ENCODE measurements around the gene NSUN7. TPM values are rescaled to one million over a fixed set of nuclear protein-coding genes. Genes with fewer than 3 reads are reported as not detected.

The NSUN7 gene
- total RNA-seq, 1 experiment from 2014 or later = 19.6 TPM

GRCh38 chr4:40850496-40850895 is 100.7 kb downstream of the NSUN7 start:
- no peaks in the 10 kb centered on the region for H3K27me3 Mint-ChIP-seq (ENCODE audit: insufficient read depth, unreplicated experiment)
- intact Hi-C loops (cut with micrococcal nuclease; ENCODE audit: unreplicated experiment) = no loop called here
- no peak overlapping the region for H3K4me3 Mint-ChIP-seq (ENCODE audit: unreplicated experiment)
- no peaks in the 10 kb centered on the region for H3K27me3 ChIP-seq (replicated peaks; ENCODE audit: control insufficient read depth, insufficient read depth, low read length)
- H3K4me1 Mint-ChIP-seq (ENCODE audit: low read depth, unreplicated experiment) = no peaks in the 10 kb centered on the region
- H3K9me3 Mint-ChIP-seq (ENCODE audit: unreplicated experiment) = no peaks in the 10 kb centered on the region
- ChIA-PET POLR2A (no interaction called here), CTCF (no interaction called here)
- no peak overlapping the region for H3K4me3 ChIP-seq (ENCODE audit: low read depth, low read length)
- DNase-seq = no peak
- H3K27ac Mint-ChIP-seq (ENCODE audit: unreplicated experiment) = no peak overlapping the region
- no peaks in the 10 kb centered on the region for H3K4me1 ChIP-seq
- peaks cover 21% of the 10 kb centered on the region for H3K36me3 Mint-ChIP-seq (ENCODE audit: insufficient read depth, unreplicated experiment)
- no peaks in the 10 kb centered on the region for H3K36me3 ChIP-seq (ENCODE audit: control insufficient read depth, insufficient read depth, low read length)
- no peaks in the 10 kb centered on the region for H3K9me3 ChIP-seq
- BruUV-seq (replicated peaks) = no TSS peak
- TF ChIP-seq, protein P1, sequence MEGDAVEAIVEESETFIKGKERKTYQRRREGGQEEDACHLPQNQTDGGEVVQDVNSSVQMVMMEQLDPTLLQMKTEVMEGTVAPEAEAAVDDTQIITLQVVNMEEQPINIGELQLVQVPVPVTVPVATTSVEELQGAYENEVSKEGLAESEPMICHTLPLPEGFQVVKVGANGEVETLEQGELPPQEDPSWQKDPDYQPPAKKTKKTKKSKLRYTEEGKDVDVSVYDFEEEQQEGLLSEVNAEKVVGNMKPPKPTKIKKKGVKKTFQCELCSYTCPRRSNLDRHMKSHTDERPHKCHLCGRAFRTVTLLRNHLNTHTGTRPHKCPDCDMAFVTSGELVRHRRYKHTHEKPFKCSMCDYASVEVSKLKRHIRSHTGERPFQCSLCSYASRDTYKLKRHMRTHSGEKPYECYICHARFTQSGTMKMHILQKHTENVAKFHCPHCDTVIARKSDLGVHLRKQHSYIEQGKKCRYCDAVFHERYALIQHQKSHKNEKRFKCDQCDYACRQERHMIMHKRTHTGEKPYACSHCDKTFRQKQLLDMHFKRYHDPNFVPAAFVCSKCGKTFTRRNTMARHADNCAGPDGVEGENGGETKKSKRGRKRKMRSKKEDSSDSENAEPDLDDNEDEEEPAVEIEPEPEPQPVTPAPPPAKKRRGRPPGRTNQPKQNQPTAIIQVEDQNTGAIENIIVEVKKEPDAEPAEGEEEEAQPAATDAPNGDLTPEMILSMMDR (IDR thresholded peaks at IDR 0.05; ENCODE audit: insufficient read depth in 1 of 2, low read depth in 1 of 2, low read length in 1 of 2, severe bottlenecking in 1 of 2, unreplicated experiment in 1 of 2) = no peak

DNA sequence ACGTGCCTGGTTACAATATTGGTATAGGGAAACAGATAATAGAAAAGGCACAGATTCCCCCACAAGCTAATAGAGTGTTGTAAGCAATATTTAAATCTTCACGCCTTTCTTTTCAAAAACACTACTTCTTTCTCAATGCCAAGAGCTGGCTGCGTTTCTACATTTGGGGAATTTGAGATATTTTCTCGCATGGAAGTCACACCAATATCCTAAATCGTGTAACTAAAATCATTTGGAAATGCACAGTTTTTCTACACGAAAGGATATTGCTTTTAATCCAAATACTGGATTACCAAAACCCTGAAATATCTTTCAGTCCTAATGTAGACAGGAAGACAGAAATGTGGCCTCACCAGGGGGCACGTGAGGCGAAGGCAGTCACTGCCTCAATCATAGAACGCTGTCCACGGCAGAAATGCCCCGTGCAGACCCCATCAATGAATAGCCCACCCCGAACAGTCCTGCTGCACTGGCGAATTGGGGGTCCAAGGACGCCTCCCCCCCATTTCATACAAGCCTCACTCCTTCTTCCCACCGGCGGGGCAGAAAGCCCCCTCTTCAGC is 106.6 kb downstream of the NSUN7 start:
- no TSS peak for BruUV-seq (replicated peaks)
- POLR2A ChIA-PET = no interaction called here
- Histone ChIP-seq H3K9me3 (no peaks in the 10 kb centered on the region), H3K36me3 (ENCODE audit: control insufficient read depth, insufficient read depth, low read length) (no peaks in the 10 kb centered on the region), H3K27me3 (replicated peaks; ENCODE audit: control insufficient read depth, insufficient read depth, low read length) (no peaks in the 10 kb centered on the region), H3K4me3 (ENCODE audit: low read depth, low read length) (no peak overlapping the region), H3K4me1 (no peaks in the 10 kb centered on the region)
- Mint-ChIP-seq H3K4me1 (ENCODE audit: low read depth, unreplicated experiment) (no peaks in the 10 kb centered on the region), H3K36me3 (ENCODE audit: insufficient read depth, unreplicated experiment) (peaks cover 30% of the 10 kb centered on the region), H3K4me3 (ENCODE audit: unreplicated experiment) (no peak overlapping the region), H3K27ac (ENCODE audit: unreplicated experiment) (no peak overlapping the region), H3K27me3 (ENCODE audit: insufficient read depth, unreplicated experiment) (no peaks in the 10 kb centered on the region), H3K9me3 (ENCODE audit: unreplicated experiment) (no peaks in the 10 kb centered on the region)
- intact Hi-C loops (cut with micrococcal nuclease; ENCODE audit: unreplicated experiment) = no loop called here
- DNase-seq = no peak
- TF ChIP-seq, protein P1 (IDR thresholded peaks at IDR 0.05; ENCODE audit: insufficient read depth in 1 of 2, low read depth in 1 of 2, low read length in 1 of 2, severe bottlenecking in 1 of 2, unreplicated experiment in 1 of 2) = no peak
- CTCF ChIA-PET = interaction anchor here (0.6 kb wide), 1 partner anchor 453 kb away, joined by 11 read pairs; no protein-coding TSS in a partner anchor

- Mint-ChIP-seq H3K9me3 (ENCODE audit: unreplicated experiment) (no peaks in the 10 kb centered on the region), H3K27ac (ENCODE audit: unreplicated experiment) (no peak overlapping the region), H3K27me3 (ENCODE audit: insufficient read depth, unreplicated experiment) (no peaks in the 10 kb centered on the region), H3K36me3 (ENCODE audit: insufficient read depth, unreplicated experiment) (peaks cover 30% of the 10 kb centered on the region), H3K4me3 (ENCODE audit: unreplicated experiment) (no peak overlapping the region), H3K4me1 (ENCODE audit: low read depth, unreplicated experiment) (no peaks in the 10 kb centered on the region)
- intact Hi-C loops (cut with micrococcal nuclease; ENCODE audit: unreplicated experiment) = no loop called here
- no peak for DNase-seq
- TF ChIP-seq, protein P1 (IDR thresholded peaks at IDR 0.05; ENCODE audit: insufficient read depth in 1 of 2, low read depth in 1 of 2, low read length in 1 of 2, severe bottlenecking in 1 of 2, unreplicated experiment in 1 of 2) = no peak
- CTCF ChIA-PET = no interaction called here
- no peaks in the 10 kb centered on the region for H3K27me3 ChIP-seq (replicated peaks; ENCODE audit: control insufficient read depth, insufficient read depth, low read length)
- POLR2A ChIA-PET = no interaction called here
- H3K4me3 ChIP-seq (ENCODE audit: low read depth, low read length) = no peak overlapping the region
- no peaks in the 10 kb centered on the region for H3K9me3 ChIP-seq
- BruUV-seq (replicated peaks) = no TSS peak
- H3K36me3 ChIP-seq (ENCODE audit: control insufficient read depth, insufficient read depth, low read length) = no peaks in the 10 kb centered on the region
- H3K4me1 ChIP-seq = no peaks in the 10 kb centered on the region
These were observed 107.1 kb downstream of the NSUN7 start for GRCh38 chr4:40856840-40857362.

Measured in Caco-2 (cell line).